NOMO-1 treated with dmso at 0.1 percent for 144 hours (cell line): ENCODE measurements around the gene GPNMB.

Experiments used
- DNase-seq: peaks from one replicate; lab custom pipeline; 2025; ENCODE audit not compliant: unreplicated experiment; lab: John Stamatoyannopoulos, UW

GPNMB gene

GRCh38 chr7:23228412-23228811, 18.2 kb upstream of the GPNMB start:
- DNase-seq = no peak

- no peak for DNase-seq
Measured at GRCh38 chr7:23230641-23231101, 15.9 kb upstream of the GPNMB start.

- no peak for DNase-seq
Measured at GRCh38 chr7:23232966-23233365, 13.6 kb upstream of the GPNMB start.

- DNase-seq = no peak
Measured at GRCh38 chr7:23234569-23235296, 11.8 kb upstream of the GPNMB start.

GRCh38 chr7:23235813-23236221, 10.8 kb upstream of the GPNMB start:
- DNase-seq = no peak

- DNase-seq = no peak
Measured at GRCh38 chr7:23237000-23237399, 9.6 kb upstream of the GPNMB start.

- no peak for DNase-seq
Measured at GRCh38 chr7:23238983-23239652, 7.5 kb upstream of the GPNMB start.

GRCh38 chr7:23239698-23240097, 6.9 kb upstream of the GPNMB start:
- DNase-seq = no peak

- DNase-seq = no peak
Measured at GRCh38 chr7:23242321-23242720, 4.3 kb upstream of the GPNMB start.

GRCh38 chr7:23242935-23243334, 3.6 kb upstream of the GPNMB start:
- DNase-seq = no peak

- no peak for DNase-seq
Measured at GRCh38 chr7:23247046-23247602, 549 bp downstream of the GPNMB start.

GRCh38 chr7:23247603-23248335, 1.2 kb downstream of the GPNMB start:
- peak; percentile 78 for DNase-seq

GRCh38 chr7:23249486-23249885, 2.9 kb downstream of the GPNMB start:
- no peak for DNase-seq

- DNase-seq = no peak
Measured at GRCh38 chr7:23254051-23254681, 7.6 kb downstream of the GPNMB start.

GRCh38 chr7:23256731-23257130, 10.2 kb downstream of the GPNMB start:
- DNase-seq = no peak

GRCh38 chr7:23260371-23260770, 13.8 kb downstream of the GPNMB start:
- no peak for DNase-seq

GRCh38 chr7:23261843-23262452, 15.4 kb downstream of the GPNMB start:
- peak; percentile 16 for DNase-seq

- DNase-seq = no peak
Measured at GRCh38 chr7:23264916-23265458, 18.4 kb downstream of the GPNMB start.

GRCh38 chr7:23266918-23267317, 20.3 kb downstream of the GPNMB start:
- DNase-seq = no peak

- no peak for DNase-seq
Measured at GRCh38 chr7:23267357-23267756, 20.8 kb downstream of the GPNMB start.
